OCI-LY3 (cell line): Measurements from ENCODE around the gene UBC.

Source experiments
- H2AFZ ChIP-seq: fragments of 200-600, 300-600 bp; shearing (Covaris generic); 2 replicates; pipeline ENCODE4 v1.6.0; 2014; ENCODE audit warnings: antibody characterized with exemption, low read depth, low read length
- H3K27ac ChIP-seq: fragments of 200-600, 300-600 bp; sonication (generic); 2 replicates; pipeline ENCODE4 v1.5.1; 2014; ENCODE audit warnings: mild to moderate bottlenecking, low read length, moderate library complexity, mixed read lengths
- H3K27me3 ChIP-seq: fragments of 200-600, 300-600 bp; sonication (generic); 2 replicates; pipeline ENCODE4 v1.6.1; 2014; ENCODE audit warnings: low read depth, low read length, mixed read lengths
- H3K36me3 ChIP-seq: fragments of 200-600, 300-600 bp; sonication (generic); replicated peaks from 2 replicates; pipeline ENCODE3; 2014; ENCODE audit warnings: low read depth, low read length, mixed read lengths
- H3K4me1 ChIP-seq: fragments of 300-600, 200-600 bp; sonication (generic); 2 replicates; pipeline ENCODE4 v1.6.1; 2014; ENCODE audit warnings: low read length, mixed read lengths
- H3K4me2 ChIP-seq: fragments of 200-600, 300-600 bp; sonication (generic); 2 replicates; pipeline ENCODE4 v1.6.1; 2014; ENCODE audit warnings: low read length, mixed read lengths
- H3K4me3 ChIP-seq: fragments of 300-600, 200-600 bp; sonication (generic); 2 replicates; pipeline ENCODE4 v1.5.1; 2014; ENCODE audit warnings: antibody characterized with exemption, mild to moderate bottlenecking, low read length, moderate library complexity
- H3K79me2 ChIP-seq: fragments of 300-600, 200-600 bp; shearing (Covaris generic); 2 replicates; pipeline ENCODE4 v1.6.1; 2014; ENCODE audit warnings: mild to moderate bottlenecking, low read length, mixed read lengths
- H3K9ac ChIP-seq: fragments of 300-600, 200-600 bp; shearing (Covaris generic); 2 replicates; pipeline ENCODE4 v1.6.0; 2014; ENCODE audit warnings: mild to moderate bottlenecking, low read length, moderate library complexity
- H3K9me3 ChIP-seq: fragments of 200-600, 300-600 bp; shearing (Covaris generic); 2 replicates; pipeline ENCODE4 v1.6.1; 2014; ENCODE audit warnings: low read length, mixed read lengths; ENCODE audit not compliant: insufficient read depth
- H4K20me1 ChIP-seq: fragments of 200-600, 300-600 bp; sonication (generic); 2 replicates; pipeline ENCODE4 v1.6.1; 2016; ENCODE audit warnings: low read length, mixed read lengths; ENCODE audit not compliant: insufficient read depth
- CTCF ChIP-seq: fragments of 200-600, 300-600 bp; sonication (generic); IDR thresholded peaks from 2 replicates; pipeline ENCODE4 v1.5.1; 2014; ENCODE audit warnings: antibody characterized with exemption, low read length, low read depth
- EZH2phosphoT487 ChIP-seq: fragments of 200-600 bp; shearing (Covaris generic); IDR thresholded peaks from 2 replicates; pipeline ENCODE4 v1.6.1; 2018; ENCODE audit warnings: antibody characterized with exemption, mixed run types, low read depth

UBC gene

DNA sequence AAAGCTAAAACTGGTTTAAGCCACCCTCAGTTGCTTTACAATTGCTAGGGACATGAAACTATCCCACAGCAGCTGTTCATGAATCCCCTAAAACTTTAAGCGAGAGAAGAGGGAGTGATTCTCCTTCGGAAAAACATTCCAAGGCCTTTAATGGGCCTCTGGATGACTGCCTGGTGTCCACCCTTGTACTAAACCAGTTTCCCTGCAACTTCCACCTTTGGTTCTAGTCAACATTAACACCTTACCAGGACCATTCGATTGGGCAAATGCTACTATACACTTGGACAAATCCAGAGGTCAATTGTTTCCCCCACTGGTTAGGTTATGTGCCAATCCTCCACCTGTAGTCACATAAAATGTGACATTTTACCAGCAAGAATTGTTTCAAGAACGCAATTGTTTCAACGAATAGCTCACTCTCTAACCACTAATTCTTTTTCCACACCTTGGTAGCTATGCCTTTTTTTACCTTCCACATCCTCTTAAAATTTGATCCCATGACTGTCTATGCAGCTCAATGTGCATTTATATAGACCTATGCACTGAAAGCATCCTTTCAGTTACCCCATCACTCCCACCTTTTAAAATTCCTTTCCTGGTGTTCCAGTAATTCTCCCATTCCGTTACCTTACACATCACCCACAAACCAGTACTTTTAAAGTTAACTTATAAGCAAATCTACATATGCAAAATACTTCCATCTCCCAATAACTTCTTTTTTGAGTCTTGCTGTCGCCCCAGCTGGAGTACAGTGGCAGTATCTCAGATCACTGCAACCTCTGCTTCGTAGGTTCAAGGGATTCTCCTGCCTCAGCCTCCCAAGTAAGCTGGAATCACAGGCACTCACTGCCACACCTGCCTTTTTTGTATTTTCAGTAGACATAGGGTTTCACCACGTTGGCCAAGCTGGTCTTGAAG is 3.6 kb downstream of the UBC start:
- Histone ChIP-seq H4K20me1 (peaks cover 42% of the 10 kb centered on the region), H2AFZ (no peak overlapping the region), H3K4me1 (peaks cover 15% of the 10 kb centered on the region), H3K79me2 (peaks cover 36% of the 10 kb centered on the region), H3K27me3 (no peaks in the 10 kb centered on the region), H3K4me2 (no peak overlapping the region), H3K9ac (no peak overlapping the region), H3K4me3 (no peak overlapping the region), H3K27ac (no peak overlapping the region), H3K36me3 (peaks cover 25% of the 10 kb centered on the region), H3K9me3 (no peaks in the 10 kb centered on the region)
- TF ChIP-seq EZH2phosphoT487 (no peak), CTCF (no peak)

- no peaks in the 10 kb centered on the region for H3K9me3 ChIP-seq
- H2AFZ ChIP-seq: no peak overlapping the region
- H3K79me2 ChIP-seq: peaks cover 36% of the 10 kb centered on the region
- TF ChIP-seq CTCF (no peak), EZH2phosphoT487 (no peak)
- no peak overlapping the region for H3K4me3 ChIP-seq
- peaks cover 42% of the 10 kb centered on the region for H4K20me1 ChIP-seq
- H3K4me2 ChIP-seq: no peak overlapping the region
- peaks cover 12% of the 10 kb centered on the region for H3K4me1 ChIP-seq
- no peaks in the 10 kb centered on the region for H3K27me3 ChIP-seq
- peaks cover 25% of the 10 kb centered on the region for H3K36me3 ChIP-seq
- H3K27ac ChIP-seq: peak overlapping the region; percentile 30; the same call in 1 of the 2 replicates
- H3K9ac ChIP-seq: no peak overlapping the region
These were observed 4.5 kb downstream of the UBC start for GRCh38 chr12:124909831-124910560.

DNA sequence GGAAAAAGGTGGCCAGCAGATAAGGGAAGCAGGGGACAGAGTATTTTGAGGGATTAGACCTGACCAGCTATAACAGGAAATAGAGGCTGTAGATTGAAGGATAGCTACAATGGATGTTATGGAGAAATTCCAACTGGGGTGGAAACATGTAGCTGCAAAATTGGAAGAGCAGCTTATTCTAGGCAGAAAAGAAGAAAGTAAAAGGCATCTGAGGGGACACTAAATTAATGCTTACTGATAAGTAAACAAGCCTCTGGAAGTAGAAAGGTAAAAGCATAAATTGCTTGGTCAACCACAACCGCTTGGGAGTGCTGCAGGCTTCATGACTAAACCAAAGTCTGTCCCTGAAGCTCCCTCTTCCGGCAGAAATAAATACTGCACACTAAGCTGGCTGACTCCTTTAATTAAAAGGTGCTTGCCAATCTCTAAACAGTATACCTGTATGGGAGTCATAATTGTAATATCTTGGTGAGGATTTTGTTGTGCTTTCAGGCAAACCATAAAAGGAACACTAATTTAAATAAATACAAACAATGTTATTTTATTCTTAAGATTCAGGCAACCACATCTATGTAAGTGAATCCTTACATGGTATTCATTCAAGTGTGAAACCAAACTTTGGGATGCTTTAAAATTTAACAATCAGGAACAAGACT is 7.7 kb downstream of the UBC start:
- Histone ChIP-seq H4K20me1 (peaks cover 21% of the 10 kb centered on the region), H3K4me3 (no peak overlapping the region), H3K4me2 (peak overlapping the region; percentile 39; the same call in 1 of the 2 replicates), H3K27ac (no peak overlapping the region), H3K36me3 (peaks cover 17% of the 10 kb centered on the region), H3K9ac (no peak overlapping the region), H3K27me3 (no peaks in the 10 kb centered on the region), H3K4me1 (peaks cover 24% of the 10 kb centered on the region), H3K79me2 (peaks cover 13% of the 10 kb centered on the region), H3K9me3 (no peaks in the 10 kb centered on the region), H2AFZ (no peak overlapping the region)
- TF ChIP-seq CTCF (peak; percentile 100), EZH2phosphoT487 (no peak)
